ENCODE measurements around the gene ARMC12. TPM values are rescaled to one million over a fixed set of nuclear protein-coding genes. Genes with fewer than 3 reads are reported as not detected.
A peak's percentile ranks its signal among the peaks of the same experiment; 100 is the strongest.

The ARMC12 gene
- total and polyA plus RNA-seq, 2 of the 13 experiments (the other 11 are each of a cell fraction or from before 2014, with no cell fraction given), result 1.3 TPM; not detected in 1

DNA sequence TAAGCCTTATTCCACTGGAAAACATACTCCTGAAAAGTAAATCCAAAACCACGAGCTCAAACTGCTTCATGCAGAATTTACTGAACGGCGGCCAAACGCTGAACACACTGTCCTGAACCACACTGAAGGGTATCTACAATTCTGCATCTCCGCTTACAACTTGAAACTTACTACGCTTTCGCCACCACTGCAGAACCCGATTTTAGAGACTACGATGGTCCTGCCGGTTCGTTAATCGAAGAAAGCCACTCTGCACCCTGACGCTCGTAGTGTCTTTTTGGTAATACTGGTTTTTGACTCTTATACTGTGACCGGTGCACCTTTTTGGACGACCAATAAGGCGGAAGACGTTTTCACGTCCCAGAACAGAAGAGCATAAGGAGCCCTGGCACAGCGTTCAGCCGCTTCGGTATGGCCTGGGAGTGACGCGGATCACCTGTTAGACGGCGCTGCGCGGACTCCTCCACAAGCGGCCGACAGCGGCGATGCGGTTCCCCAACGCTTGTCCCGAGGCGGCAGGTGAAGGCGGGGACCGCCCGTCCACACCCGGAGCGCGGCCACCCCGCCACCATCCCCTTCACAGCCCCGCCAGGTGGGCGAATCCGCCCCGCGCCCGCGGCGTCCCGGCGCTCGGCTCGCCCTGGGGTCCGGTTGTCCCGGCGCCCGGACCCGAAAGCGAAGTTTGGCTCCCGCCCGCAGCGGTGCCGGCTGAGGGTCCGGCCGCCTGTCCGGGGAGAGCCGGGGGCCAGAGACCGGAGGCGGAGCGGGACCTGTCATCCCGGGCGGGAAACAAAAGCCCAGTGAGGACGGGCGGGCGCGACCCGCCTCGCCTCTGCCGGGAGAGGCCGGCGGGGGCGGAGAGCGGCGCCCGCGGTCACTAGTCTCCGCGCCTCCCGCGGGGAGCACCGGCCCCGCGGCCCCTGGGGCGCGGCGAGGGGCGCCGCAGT lies 48.9 kb upstream of the ARMC12 start (continued):
- TF ChIP-seq, protein P1, sequence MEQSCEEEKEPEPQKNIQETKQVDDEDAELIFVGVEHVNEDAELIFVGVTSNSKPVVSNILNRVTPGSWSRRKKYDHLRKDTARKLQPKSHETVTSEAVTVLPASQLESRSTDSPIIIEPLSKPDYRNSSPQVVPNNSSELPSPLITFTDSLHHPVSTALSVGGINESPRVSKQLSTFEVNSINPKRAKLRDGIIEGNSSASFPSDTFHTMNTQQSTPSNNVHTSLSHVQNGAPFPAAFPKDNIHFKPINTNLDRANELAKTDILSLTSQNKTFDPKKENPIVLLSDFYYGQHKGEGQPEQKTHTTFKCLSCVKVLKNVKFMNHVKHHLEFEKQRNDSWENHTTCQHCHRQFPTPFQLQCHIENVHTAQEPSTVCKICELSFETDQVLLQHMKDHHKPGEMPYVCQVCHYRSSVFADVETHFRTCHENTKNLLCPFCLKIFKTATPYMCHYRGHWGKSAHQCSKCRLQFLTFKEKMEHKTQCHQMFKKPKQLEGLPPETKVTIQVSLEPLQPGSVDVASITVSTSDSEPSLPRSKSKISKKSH (CRISPR knock-in tag; IDR thresholded peaks at IDR 0.05; ENCODE audit: borderline replicate concordance), result no peak
- peak; percentile 63; the same call in 1 of the 2 replicates for TF ChIP-seq CAMTA2 (CRISPR knock-in tag; IDR thresholded peaks at IDR 0.05; ENCODE audit: borderline replicate concordance)
- peak; percentile 10; the same call in 1 of the 2 replicates for TF ChIP-seq ZNF34 (CRISPR knock-in tag; IDR thresholded peaks at IDR 0.05; ENCODE audit: borderline replicate concordance)
- peak; percentile 66; the same call in 1 of the 2 replicates for TF ChIP-seq ZNF446 (CRISPR knock-in tag; IDR thresholded peaks at IDR 0.05)
- TF ChIP-seq, protein P2, sequence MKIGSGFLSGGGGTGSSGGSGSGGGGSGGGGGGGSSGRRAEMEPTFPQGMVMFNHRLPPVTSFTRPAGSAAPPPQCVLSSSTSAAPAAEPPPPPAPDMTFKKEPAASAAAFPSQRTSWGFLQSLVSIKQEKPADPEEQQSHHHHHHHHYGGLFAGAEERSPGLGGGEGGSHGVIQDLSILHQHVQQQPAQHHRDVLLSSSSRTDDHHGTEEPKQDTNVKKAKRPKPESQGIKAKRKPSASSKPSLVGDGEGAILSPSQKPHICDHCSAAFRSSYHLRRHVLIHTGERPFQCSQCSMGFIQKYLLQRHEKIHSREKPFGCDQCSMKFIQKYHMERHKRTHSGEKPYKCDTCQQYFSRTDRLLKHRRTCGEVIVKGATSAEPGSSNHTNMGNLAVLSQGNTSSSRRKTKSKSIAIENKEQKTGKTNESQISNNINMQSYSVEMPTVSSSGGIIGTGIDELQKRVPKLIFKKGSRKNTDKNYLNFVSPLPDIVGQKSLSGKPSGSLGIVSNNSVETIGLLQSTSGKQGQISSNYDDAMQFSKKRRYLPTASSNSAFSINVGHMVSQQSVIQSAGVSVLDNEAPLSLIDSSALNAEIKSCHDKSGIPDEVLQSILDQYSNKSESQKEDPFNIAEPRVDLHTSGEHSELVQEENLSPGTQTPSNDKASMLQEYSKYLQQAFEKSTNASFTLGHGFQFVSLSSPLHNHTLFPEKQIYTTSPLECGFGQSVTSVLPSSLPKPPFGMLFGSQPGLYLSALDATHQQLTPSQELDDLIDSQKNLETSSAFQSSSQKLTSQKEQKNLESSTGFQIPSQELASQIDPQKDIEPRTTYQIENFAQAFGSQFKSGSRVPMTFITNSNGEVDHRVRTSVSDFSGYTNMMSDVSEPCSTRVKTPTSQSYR (CRISPR knock-in tag; IDR thresholded peaks at IDR 0.05; ENCODE audit: borderline replicate concordance), result no peak
- TF ChIP-seq, protein P3, sequence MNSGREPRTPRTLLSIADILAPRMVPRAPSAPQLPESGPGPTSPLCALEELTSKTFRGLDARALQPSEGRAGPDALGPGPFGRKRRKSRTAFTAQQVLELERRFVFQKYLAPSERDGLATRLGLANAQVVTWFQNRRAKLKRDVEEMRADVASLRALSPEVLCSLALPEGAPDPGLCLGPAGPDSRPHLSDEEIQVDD (CRISPR knock-in tag; IDR thresholded peaks at IDR 0.05; ENCODE audit: borderline replicate concordance), result 0 out of 2 replicates have a peak, but pooled peaks have one; percentile 45
- no peak for TF ChIP-seq ZNF577 (CRISPR knock-in tag; IDR thresholded peaks at IDR 0.05; ENCODE audit: borderline replicate concordance, low read depth)
- TF ChIP-seq, protein P4, sequence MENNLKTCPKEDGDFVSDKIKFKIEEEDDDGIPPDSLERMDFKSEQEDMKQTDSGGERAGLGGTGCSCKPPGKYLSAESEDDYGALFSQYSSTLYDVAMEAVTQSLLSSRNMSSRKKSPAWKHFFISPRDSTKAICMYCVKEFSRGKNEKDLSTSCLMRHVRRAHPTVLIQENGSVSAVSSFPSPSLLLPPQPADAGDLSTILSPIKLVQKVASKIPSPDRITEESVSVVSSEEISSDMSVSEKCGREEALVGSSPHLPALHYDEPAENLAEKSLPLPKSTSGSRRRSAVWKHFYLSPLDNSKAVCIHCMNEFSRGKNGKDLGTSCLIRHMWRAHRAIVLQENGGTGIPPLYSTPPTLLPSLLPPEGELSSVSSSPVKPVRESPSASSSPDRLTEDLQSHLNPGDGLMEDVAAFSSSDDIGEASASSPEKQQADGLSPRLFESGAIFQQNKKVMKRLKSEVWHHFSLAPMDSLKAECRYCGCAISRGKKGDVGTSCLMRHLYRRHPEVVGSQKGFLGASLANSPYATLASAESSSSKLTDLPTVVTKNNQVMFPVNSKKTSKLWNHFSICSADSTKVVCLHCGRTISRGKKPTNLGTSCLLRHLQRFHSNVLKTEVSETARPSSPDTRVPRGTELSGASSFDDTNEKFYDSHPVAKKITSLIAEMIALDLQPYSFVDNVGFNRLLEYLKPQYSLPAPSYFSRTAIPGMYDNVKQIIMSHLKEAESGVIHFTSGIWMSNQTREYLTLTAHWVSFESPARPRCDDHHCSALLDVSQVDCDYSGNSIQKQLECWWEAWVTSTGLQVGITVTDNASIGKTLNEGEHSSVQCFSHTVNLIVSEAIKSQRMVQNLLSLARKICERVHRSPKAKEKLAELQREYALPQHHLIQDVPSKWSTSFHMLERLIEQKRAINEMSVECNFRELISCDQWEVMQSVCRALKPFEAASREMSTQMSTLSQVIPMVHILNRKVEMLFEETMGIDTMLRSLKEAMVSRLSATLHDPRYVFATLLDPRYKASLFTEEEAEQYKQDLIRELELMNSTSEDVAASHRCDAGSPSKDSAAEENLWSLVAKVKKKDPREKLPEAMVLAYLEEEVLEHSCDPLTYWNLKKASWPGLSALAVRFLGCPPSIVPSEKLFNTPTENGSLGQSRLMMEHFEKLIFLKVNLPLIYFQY (CRISPR knock-in tag; IDR thresholded peaks at IDR 0.05; ENCODE audit: borderline replicate concordance), result peak; percentile 40; the same call in 1 of the 2 replicates
- TF ChIP-seq TEAD3 (CRISPR knock-in tag; optimal IDR thresholded peaks at IDR 0.05; ENCODE audit: borderline replicate concordance), result peak; percentile 36
- peak; percentile 52; the same call in 1 of the 2 replicates for TF ChIP-seq ZNF121 (CRISPR knock-in tag; IDR thresholded peaks at IDR 0.05)
- no peak for TF ChIP-seq ZNF841 (CRISPR knock-in tag; IDR thresholded peaks at IDR 0.05; ENCODE audit: borderline replicate concordance)
- TF ChIP-seq ZNF230 (CRISPR knock-in tag; IDR thresholded peaks at IDR 0.05), result peak; percentile 79; the same call in 1 of the 2 replicates
- TF ChIP-seq MBNL3 (CRISPR knock-in tag; conservative IDR thresholded peaks at IDR 0.05), result no peak
- TF ChIP-seq, protein P5, sequence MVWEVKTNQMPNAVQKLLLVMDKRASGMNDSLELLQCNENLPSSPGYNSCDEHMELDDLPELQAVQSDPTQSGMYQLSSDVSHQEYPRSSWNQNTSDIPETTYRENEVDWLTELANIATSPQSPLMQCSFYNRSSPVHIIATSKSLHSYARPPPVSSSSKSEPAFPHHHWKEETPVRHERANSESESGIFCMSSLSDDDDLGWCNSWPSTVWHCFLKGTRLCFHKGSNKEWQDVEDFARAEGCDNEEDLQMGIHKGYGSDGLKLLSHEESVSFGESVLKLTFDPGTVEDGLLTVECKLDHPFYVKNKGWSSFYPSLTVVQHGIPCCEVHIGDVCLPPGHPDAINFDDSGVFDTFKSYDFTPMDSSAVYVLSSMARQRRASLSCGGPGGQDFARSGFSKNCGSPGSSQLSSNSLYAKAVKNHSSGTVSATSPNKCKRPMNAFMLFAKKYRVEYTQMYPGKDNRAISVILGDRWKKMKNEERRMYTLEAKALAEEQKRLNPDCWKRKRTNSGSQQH (CRISPR knock-in tag; IDR thresholded peaks at IDR 0.05; ENCODE audit: low read depth), result no peak
- TF ChIP-seq TCF7 (IDR thresholded peaks at IDR 0.05; ENCODE audit: low read depth), result no peak
- no peak for TF ChIP-seq GABPB1 (CRISPR knock-in tag; IDR thresholded peaks at IDR 0.05)
- no peak for TF ChIP-seq HDAC6 (IDR thresholded peaks at IDR 0.05; ENCODE audit: low read depth, low read length)

Data from HepG2 (cell line).